Omental fat pad (tissue), 4 donors: Measurements from ENCODE around the gene L3MBTL3. TPM values are rescaled to one million over a fixed set of nuclear protein-coding genes. Genes with fewer than 3 reads are reported as not detected.
"Not testable (repeated sequence)": the region's sequence is repeated elsewhere in the genome, so short reads cannot be mapped to it uniquely, and the experiment has no call there.

Source experiments
- ATAC-seq: fragments of 150-250 bp; one replicate; pipeline ENCODE4 v1.9.1; 2016; ENCODE audit warnings: mild to moderate bottlenecking, moderate library complexity; ENCODE audit not compliant: low FRiP score
- DNase-seq: peaks from one replicate; pipeline ENCODE4 v3.0.0-alpha.2; 2019; ENCODE audit warnings: low spot score
- total RNA-seq, 4 donors: library from RNA; depleted of rRNA; stranded (reverse); fragments of >200 nt; gene quantifications; one replicate each; pipeline ENCODE4 v1.1.0, GENCODE V29; 2016
- TF ChIP-seq, protein P1 (sequence below), 3 donors: fragments of 450-650 bp; IDR thresholded peaks; one replicate each; pipeline ENCODE4 v1.5.1; 2016 to 2017; ENCODE audit warnings: antibody characterized with exemption in 3 of 3, mild to moderate bottlenecking in 3 of 3, moderate library complexity in 2 of 3

Gene L3MBTL3
- total RNA-seq, 4 donors from 2014 or later: 6.9 to 22.2 (median 8.0) TPM

DNA sequence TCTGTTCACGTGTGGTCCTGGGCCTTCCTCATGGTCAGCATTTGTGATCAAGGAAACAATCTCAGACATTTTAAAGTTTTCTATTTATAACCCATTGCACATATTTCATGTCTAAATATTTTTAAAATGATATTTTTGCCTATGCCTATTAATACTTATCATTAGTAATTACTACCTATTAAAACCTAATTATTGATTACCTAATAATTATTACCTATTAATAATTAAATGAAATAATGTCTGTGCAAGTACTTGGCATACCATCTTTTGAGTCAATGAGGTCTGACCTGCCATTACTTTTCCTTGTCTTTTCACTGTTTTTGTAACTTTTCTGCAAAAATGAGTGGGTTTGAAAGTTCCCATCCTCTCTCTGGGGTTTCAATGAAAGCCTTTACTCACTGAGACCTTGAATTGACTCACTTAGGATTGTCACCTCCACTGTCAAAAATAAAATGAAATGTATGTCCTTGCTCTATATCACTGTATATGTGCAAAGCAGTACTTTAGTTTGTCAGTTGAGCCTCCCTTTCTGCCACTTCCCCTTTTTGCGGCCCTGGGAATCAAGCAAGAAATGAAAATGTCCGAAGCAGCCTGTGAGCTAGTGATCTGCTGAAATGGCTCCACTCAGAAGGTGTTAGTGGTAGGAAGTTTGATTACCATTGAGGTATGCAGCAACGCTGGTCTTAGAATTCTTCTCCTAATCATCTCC is 87.8 kb downstream of the L3MBTL3 start:
- DNase-seq (no peak), ATAC-seq (no peak)
- TF ChIP-seq, protein P1, sequence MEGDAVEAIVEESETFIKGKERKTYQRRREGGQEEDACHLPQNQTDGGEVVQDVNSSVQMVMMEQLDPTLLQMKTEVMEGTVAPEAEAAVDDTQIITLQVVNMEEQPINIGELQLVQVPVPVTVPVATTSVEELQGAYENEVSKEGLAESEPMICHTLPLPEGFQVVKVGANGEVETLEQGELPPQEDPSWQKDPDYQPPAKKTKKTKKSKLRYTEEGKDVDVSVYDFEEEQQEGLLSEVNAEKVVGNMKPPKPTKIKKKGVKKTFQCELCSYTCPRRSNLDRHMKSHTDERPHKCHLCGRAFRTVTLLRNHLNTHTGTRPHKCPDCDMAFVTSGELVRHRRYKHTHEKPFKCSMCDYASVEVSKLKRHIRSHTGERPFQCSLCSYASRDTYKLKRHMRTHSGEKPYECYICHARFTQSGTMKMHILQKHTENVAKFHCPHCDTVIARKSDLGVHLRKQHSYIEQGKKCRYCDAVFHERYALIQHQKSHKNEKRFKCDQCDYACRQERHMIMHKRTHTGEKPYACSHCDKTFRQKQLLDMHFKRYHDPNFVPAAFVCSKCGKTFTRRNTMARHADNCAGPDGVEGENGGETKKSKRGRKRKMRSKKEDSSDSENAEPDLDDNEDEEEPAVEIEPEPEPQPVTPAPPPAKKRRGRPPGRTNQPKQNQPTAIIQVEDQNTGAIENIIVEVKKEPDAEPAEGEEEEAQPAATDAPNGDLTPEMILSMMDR (IDR thresholded peaks at IDR 0.05): no peak

DNA sequence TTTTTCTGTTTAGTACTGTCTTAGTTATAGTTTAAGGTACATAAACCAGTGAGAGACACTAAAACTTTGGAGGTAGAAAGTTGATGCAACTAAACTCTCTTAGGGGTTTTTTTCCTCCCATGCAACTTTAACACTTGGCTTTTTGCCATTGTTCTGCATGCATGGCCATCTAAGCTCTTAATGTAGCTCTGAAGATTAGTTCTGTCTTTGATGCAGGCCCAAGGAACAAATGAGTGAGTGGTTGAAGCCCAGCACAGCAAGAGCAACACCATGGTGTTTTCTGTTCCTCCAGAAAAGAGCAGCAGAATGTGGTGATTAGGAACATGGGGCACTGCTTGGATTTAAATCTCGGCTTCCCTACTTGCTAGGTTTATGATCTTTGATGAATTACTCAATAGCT is 89.3 kb downstream of the L3MBTL3 start:
- DNase-seq (no peak), ATAC-seq (no peak)
- TF ChIP-seq, protein P1 (IDR thresholded peaks at IDR 0.05): no peak

DNA sequence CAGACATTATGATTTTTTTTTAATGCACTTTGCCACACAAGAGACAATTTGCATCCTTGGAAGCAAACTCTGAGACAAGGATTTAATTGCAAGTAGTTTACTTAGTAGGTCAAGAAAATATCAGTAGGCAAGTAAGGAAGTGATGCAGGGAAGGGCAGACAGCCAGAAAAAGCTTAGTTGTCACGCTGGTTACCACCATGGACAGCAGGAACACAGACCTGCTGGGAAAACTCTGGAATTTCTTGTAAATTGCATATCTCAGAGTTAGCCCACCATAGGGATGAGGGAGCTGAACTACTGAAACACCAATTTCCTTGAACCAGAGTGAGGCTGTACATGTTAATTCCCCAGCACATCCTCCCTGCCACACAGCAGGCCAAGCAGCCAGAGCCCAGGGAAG is 92.7 kb downstream of the L3MBTL3 start:
- ATAC-seq: no peak

DNA sequence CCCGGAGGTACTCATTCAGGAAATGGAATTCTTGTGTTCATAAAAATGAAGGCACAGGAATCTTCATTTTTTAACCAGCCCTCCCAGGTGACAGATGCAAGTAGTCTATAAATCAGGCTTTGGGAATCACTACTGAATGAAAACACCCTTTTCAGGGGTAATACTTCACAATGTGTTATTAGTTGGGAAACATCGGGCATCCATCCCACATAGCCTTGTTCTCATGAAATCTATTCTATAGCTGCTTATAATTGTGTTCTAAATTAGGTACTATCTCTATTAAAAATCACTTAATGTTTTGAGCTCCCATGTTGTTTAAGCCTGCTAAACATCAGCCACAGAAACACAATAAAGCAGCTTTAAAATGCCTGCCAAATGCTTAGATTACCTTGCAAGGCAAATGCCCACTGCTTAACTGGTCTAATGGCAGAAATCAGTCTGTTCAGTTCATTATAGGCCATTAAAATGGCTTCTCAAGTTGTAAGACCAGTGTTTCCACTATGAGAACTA is 94.9 kb downstream of the L3MBTL3 start:
- ATAC-seq: no peak
- no peak for DNase-seq
- TF ChIP-seq, protein P1 (IDR thresholded peaks at IDR 0.05): no peak

More for the DNA sequence above, 92.7 kb downstream of the L3MBTL3 start:
- no peak for DNase-seq
- TF ChIP-seq, protein P1 (IDR thresholded peaks at IDR 0.05): no peak

DNA sequence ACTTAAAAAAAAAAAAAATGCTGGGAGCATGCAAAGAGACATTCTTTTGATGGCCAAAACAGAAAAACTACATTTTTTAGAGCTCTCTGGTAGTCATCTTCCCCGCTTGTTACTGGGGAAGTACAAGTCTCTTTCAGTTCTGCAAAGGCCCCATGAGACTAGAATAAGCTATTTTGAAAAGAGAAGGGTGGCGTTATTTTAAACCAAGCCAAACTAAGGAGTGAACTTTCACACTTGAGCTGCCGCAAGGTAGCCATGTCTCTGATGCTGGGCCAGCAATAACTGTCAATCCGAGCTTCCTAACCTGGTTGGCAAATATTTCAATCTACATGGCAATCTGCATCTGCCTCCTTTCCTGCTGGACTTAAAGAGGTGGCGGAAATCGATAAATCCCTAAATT is 96.7 kb downstream of the L3MBTL3 start:
- DNase-seq (no peak), ATAC-seq (no peak)
- TF ChIP-seq, protein P1 (IDR thresholded peaks at IDR 0.05): no peak

DNA sequence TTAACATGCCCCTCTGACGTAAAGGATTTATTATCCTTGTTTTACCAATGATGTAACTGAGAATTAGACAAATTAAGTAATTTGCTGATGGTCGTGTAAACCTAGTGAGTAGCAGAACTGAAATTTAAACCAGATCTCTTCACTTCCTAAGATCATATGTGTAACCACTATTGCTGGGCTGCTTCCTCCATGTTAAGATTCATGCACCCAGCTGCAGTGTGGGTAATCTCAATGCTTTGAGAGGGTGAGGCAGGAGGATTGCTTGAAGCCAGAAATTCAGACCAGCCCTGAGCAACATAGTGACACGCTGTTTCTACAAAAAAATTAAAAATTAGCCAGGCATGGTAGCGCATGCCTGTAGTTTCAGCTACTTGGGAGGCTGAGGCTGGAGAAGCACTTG is 97.9 kb downstream of the L3MBTL3 start:
- no peak for DNase-seq
- TF ChIP-seq, protein P1 (IDR thresholded peaks at IDR 0.05): no peak
- ATAC-seq: no peak

DNA sequence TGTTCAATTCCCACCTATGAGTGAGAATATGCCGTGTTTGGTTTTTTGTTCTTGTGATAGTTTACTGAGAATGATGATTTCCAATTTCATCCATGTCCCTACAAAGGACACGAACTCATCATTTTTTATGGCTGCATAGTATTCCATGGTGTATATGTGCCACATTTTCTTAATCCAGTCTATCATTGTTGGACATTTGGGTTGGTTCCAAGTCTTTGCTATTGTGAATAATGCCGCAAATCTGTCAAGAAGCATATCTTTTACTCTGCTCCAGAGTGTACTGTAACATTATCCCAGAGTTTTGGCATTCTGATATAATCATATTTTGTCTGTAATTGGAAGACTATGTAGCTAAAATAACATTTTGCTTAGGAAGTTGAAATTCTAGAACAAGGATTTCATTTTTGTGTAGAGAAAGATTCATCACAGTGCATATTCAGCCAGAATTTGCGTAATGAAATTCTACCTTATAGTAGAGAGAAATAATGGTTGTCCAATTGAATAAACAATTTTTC is 98.9 kb downstream of the L3MBTL3 start:
- ATAC-seq, DNase-seq: not testable (repeated sequence)
